Ovary (tissue), 3 donors: ENCODE data around the gene CD5L.

ENCODE experiments used
- CTCF ChIP-seq, 3 donors: fragments of 450-650 bp in 2 of 3; fragments of 200-600 bp in 1 of 3; IDR thresholded peaks; one replicate each; pipeline versions ENCODE4 v1.5.1 to v1.8.0; 2016 to 2022; ENCODE audit warnings: antibody characterized with exemption in 3 of 3, mild to moderate bottlenecking in 1 of 3
- EP300 ChIP-seq: sonication (generic); formaldehyde crosslinking; IDR thresholded peaks from one replicate; pipeline ENCODE4 v1.6.1; 2017; ENCODE audit warnings: antibody characterized with exemption
- POLR2A ChIP-seq: fragments of 450-650 bp; IDR thresholded peaks from one replicate; pipeline ENCODE4 v1.6.1; 2017; ENCODE audit warnings: antibody characterized with exemption, mild to moderate bottlenecking, moderate library complexity
- donor health status: DM: no; HTN: no; CAD: no.

GRCh38 chr1:157819215-157819614 is 22.4 kb downstream of the CD5L start:
- TF ChIP-seq EP300 (no peak), CTCF (IDR thresholded peaks at IDR 0.05) (no peak), POLR2A (no peak)
